ENCODE measurements around the gene GABARAP.
A peak's percentile ranks its signal among the peaks of the same experiment; 100 is the strongest.

GABARAP gene

GRCh38 chr17:7256766-7257456 is 14.7 kb upstream of the GABARAP start:
- ChIA-PET POLR2A (no interaction called here), CTCF (interaction anchor here (0.9 to 1.7 kb wide), 6 partner anchors 9 to 304 kb away, joined by 3 to 8 read pairs (median 4); partner anchors contain the start of gene SLC2A4)
- TF ChIP-seq, protein P1, sequence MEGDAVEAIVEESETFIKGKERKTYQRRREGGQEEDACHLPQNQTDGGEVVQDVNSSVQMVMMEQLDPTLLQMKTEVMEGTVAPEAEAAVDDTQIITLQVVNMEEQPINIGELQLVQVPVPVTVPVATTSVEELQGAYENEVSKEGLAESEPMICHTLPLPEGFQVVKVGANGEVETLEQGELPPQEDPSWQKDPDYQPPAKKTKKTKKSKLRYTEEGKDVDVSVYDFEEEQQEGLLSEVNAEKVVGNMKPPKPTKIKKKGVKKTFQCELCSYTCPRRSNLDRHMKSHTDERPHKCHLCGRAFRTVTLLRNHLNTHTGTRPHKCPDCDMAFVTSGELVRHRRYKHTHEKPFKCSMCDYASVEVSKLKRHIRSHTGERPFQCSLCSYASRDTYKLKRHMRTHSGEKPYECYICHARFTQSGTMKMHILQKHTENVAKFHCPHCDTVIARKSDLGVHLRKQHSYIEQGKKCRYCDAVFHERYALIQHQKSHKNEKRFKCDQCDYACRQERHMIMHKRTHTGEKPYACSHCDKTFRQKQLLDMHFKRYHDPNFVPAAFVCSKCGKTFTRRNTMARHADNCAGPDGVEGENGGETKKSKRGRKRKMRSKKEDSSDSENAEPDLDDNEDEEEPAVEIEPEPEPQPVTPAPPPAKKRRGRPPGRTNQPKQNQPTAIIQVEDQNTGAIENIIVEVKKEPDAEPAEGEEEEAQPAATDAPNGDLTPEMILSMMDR (IDR thresholded peaks at IDR 0.05; ENCODE audit: control extremely low read depth, extremely low read depth, low read depth, missing control alignments), result no peak
- no peak for DNase-seq (ENCODE audit: extremely low spot score)

DNA sequence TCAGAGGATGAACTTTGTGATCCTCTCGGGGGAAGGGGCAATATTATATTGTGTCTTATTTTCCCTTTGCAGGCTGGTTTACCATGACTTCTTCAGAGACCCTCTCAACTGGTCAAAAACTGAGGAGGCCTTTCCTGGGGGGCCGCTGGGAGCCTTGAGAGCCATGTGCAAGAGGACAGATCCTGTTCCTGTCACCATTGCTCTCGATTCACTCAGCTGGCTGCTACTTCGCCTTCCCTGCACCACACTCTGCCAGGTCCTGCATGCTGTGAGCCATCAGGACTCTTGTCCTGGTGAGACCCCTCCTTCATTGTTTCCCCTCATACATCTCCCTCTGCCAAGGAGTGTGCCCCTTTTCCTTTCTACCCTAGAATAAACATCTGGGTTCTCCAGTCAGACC is 12.3 kb upstream of the GABARAP start:
- POLR2A ChIA-PET, result no interaction called here
- CTCF ChIA-PET, result interaction anchor here (1.1 kb wide), 1 partner anchor 42 kb away, joined by 4 read pairs; no protein-coding TSS in a partner anchor
- TF ChIP-seq, protein P1 (IDR thresholded peaks at IDR 0.05; ENCODE audit: control extremely low read depth, extremely low read depth, low read depth, missing control alignments), result no peak
- DNase-seq (ENCODE audit: extremely low spot score), result no peak

DNA sequence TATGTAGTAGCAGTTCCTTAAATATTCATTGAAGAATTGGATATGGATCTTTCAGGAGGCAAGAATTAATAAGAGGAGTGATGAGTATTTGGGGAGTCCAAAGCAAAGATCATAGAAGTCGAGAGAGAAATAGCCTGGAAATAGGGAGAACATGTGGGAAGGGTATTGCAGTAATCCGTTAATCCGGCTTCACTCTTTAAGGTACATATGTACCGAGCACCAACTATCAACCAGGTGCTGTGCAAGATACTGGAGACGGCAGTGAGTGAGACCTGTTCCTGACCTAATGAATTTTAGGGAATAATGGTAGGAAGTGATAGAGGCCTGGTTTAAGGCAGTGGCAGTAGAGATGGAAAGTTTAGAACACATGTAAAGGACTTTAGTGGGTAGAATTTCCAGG is 10.8 kb upstream of the GABARAP start:
- POLR2A ChIA-PET, result no interaction called here
- no peak for DNase-seq (ENCODE audit: extremely low spot score)
- TF ChIP-seq, protein P1 (IDR thresholded peaks at IDR 0.05; ENCODE audit: control extremely low read depth, extremely low read depth, low read depth, missing control alignments), result no peak
- CTCF ChIA-PET, result no interaction called here

DNA sequence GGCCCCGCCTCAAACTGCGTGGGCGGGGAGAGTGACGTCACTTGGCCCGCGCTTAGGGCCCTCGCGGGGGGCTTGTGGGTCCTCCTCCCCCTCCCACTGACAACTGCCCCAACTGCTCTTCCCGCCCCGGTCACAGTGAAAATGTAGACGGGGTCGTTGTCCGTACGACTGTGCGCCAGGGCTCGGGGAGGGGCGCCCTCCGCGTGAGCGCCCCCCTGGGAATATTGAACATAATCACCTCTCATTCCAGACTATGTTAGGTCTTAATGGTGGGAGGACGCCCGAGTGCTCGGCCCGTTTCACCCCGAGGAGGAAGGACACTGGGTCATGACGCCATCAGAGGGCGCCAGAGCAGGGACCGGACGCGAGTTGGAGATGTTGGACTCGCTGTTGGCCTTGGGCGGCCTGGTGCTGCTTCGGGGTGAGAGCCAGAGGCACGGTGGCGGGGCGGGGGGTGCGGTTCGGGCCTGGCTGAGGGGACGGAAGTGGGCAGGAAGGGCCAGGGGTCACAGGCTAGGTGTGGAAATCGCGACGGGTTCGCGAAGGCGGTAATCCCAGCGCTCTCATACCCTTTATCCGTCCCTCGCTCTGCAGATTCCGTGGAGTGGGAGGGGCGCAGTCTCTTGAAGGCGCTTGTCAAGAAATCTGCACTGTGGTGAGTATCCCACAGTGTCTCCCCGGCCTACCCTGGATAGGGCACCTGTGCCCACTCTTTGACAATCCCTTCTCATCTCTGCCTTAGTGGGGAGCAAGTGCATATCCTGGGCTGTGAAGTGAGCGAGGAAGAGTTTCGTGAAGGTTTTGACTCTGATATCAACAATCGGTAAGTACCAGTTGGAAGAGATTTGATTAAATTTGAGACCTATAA is 10.2 kb upstream of the GABARAP start, which contains the start of gene ELP5:
ELP5 (plus strand) TSS at position 40 of the 868 bp plus-strand sequence; CDS start at position 376, 336 bp downstream.
- peak; percentile 93 for DNase-seq (ENCODE audit: extremely low spot score)
- ChIA-PET CTCF (no interaction called here), POLR2A (interaction anchor here (2.5 kb wide), 1 partner anchor 10 kb away, joined by 11 read pairs; the partner anchor contains the start of gene GABARAP)
- TF ChIP-seq, protein P1 (IDR thresholded peaks at IDR 0.05; ENCODE audit: control extremely low read depth, extremely low read depth, low read depth, missing control alignments), result peak; percentile 44

- TF ChIP-seq, protein P1 (IDR thresholded peaks at IDR 0.05; ENCODE audit: control extremely low read depth, extremely low read depth, low read depth, missing control alignments), result no peak
- CTCF ChIA-PET, result interaction anchor here (0.7 to 2.2 kb wide), 4 partner anchors 9 to 44 kb away, joined by 3 to 8 read pairs (median 4); partner anchors contain the start of gene GABARAP
- POLR2A ChIA-PET, result interaction anchor here (2.5 kb wide), 1 partner anchor 9 kb away, joined by 11 read pairs; the partner anchor contains the start of gene GABARAP
- peak; percentile 98 for DNase-seq (ENCODE audit: extremely low spot score)
Measured at GRCh38 chr17:7251661-7252175, 9.5 kb upstream of the GABARAP start, which contains the start of gene CTDNEP1. Gene CTDNEP1, minus strand, starts transcription at chr17:7251734. Its CDS starts 438 bp downstream, at chr17:7251296.
